LNCAP (cell line): ENCODE measurements around the gene ZFP1.

Experiments used
- CTCF ChIP-seq: fragments of 450-650 bp; IDR thresholded peaks from 2 replicates; pipeline ENCODE4 v1.5.1; 2017; ENCODE audit warnings: mild to moderate bottlenecking

Gene ZFP1

DNA sequence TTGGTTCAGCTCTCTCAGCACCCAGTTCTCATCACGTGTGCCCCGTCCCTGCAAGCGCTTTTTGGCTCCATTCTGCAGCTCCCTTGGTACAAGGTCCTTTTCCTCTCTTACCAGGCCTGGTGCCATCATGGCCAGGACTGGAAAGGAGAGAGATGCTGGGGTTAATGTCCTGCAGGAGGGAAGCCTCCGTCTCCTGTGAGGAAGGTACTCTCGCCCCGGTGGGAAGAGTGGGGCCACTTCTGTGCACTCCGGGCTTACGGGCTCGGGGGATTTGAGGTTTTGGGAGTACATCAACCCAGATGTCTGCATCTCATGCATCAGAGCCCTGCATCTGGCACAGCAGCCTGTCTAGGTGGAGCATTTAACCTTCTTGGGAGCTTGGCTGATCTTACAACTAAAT lies 48.5 kb downstream of the ZFP1 start:
- TF ChIP-seq CTCF, result no peak

- TF ChIP-seq CTCF, result no peak
Observed at GRCh38 chr16:75197522-75198134, 49.3 kb downstream of the ZFP1 start.

GRCh38 chr16:75198135-75198600 lies 49.8 kb downstream of the ZFP1 start:
- no peak for TF ChIP-seq CTCF

- TF ChIP-seq CTCF, result no peak
Observed at GRCh38 chr16:75202069-75202590, 53.8 kb downstream of the ZFP1 start.

DNA sequence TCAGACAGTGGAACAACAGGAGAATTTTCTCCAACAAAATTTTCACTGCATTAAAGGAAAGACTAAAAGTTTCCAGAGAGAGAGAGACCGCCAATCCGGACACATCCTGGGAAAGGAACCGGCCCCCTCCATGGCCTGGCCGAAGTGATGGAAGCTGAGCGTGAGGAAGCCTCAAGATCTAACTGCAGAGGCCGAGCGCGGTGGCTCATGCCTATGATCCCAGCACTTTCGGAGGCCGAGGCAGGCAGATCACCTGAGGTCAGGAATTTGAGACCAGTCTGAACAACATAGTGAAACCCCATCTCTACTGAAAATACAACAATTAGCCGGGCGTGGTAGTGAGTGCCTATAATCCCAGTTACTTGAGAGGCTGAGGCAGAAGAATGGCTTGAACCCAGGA lies 54.8 kb downstream of the ZFP1 start:
- no peak for TF ChIP-seq CTCF

DNA sequence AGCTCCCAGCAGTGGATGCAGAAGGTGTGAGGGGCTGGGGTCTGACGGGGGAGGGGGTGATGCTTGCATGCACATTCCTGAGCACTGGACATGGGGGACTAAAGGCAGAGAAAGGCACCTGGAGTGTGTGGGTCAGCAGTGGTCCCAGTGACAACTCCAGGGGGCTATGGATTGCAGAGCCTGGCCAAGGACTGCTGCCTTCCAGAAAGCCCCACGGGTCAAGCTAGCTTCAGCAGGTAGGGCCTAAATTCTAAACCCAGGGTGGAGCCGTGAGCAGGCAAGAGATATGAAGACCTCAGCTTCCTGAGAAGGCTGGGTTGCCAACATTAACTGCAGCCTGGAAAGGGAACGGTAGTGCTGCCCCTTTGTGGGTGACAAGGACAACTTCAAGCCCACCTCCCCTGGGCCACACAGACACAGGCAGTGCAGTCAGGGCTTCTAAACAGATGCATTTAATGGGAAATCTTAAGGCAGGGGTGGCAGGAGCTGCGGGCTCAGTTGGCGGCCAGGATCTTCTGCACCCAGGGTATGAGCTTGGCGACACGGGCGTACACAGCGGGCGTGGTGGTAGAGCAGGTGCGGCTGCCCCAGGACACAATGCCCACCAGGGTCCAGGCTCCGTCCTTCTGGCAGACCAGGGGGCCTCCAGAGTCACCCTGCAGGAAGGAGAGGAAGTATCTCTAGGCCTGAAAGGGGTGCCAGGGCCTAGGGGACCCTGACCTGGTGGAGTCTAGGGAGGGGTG lies 55.5 kb downstream of the ZFP1 start:
- no peak for TF ChIP-seq CTCF

GRCh38 chr16:75204410-75204758 lies 56.1 kb downstream of the ZFP1 start:
- no peak for TF ChIP-seq CTCF
